GM18508 (cell line): Measurements from ENCODE around the gene AGAP9.
"Not testable (repeated sequence)": the region's sequence is repeated elsewhere in the genome, so short reads cannot be mapped to it uniquely, and the experiment has no call there.

Source experiments
- ATAC-seq: cut with Tn5 transposase; IDR thresholded peaks from one replicate; pipeline ENCODE4 v1.9.1; 2021; ENCODE audit warnings: moderate number of reproducible peaks; ENCODE audit not compliant: insufficient read depth, unreplicated experiment

Gene AGAP9

GRCh38 chr10:47458466-47459154 lies 64.8 kb downstream of the AGAP9 start:
- no peak for ATAC-seq

DNA sequence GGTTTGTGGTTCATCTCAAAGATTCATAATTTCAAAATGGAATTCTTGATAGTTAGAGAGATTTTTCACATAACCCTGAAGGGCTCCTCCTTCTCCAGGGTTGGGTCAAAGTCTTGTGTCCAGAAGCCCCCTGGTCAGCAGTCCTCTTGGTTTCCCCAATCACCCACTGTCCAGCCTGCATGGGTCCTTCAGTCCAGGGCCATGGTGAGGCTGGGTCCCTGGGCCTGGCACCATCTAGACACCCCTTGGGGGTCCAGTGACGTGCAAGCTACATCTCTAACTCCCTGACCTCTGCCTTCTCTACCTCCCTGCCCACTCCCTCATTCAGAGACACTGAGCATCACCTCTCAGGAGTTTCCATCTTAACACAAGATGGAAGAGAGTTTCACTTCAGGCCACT lies 65.6 kb downstream of the AGAP9 start:
- ATAC-seq: no peak

GRCh38 chr10:47457528-47457820 lies 66.0 kb downstream of the AGAP9 start:
- ATAC-seq: no peak

GRCh38 chr10:47456794-47457527 lies 66.5 kb downstream of the AGAP9 start:
- no peak for ATAC-seq

DNA sequence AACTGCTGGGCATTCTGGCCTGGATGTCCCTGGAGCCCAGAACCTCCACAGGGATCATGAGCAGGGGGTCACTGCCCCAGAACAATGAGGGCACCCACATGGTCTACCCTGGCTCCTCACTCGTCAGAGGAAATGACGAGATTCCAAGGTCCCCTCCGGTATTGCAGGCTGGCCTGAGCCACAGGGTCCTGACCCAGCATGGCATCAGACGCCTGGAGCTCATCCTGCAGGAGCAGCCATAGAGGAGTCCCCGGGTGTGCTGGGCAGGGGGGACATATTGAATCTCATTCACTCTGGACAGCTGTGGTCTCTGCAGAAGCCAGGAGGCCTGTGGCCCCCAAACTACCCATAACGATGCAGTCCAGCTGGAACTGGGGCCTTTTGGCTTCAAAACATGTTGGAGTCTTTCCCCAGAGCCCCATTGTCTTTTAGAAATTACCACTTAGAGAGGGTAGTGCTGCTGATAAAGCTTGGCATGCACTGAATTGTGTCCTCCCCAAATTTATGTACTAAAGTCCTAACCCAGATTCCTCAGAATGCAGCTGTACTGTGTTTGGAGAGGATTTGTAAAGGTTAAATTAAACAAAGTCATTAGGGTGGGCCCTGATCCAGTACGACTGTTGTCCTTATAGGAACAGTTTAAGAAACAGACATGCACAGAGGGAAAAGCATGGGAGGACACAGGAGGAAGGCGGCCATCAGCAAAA lies 67.2 kb downstream of the AGAP9 start:
- no peak for ATAC-seq

DNA sequence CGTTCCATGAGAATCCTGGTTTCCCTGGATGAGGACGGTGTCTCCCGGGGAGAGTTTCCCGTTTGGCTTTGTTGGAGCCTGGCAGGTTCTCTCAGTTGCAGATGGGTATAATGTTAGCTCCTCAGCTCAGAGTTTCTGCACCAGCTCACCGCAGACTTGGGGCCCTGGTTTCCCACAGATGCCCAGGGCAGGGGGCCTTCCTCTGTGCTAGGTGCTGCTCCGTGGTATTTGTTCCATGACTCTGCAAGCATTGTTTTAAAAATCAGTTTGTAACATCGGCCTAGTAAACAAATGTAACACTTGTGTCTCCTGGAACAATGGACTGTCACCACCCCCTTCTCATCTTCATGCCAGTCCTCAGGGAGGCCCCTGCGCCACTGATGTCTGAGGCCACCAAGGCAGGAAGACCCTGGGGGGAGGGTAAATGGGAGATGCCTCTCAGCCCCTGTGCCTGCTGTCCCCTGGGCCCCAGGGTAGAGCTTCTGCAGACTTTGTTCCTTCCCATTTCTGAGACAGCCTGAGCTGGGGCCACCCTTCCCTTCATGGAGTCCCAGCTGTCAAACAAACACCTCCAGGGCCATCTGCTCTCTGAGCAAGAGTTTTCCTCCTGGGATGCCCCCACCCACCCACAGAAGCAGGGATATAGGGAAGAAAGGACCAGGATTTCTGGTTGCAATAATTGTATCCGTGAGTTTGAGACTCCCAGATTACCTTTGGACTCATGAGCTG lies 67.9 kb downstream of the AGAP9 start:
- not testable (repeated sequence) for ATAC-seq

DNA sequence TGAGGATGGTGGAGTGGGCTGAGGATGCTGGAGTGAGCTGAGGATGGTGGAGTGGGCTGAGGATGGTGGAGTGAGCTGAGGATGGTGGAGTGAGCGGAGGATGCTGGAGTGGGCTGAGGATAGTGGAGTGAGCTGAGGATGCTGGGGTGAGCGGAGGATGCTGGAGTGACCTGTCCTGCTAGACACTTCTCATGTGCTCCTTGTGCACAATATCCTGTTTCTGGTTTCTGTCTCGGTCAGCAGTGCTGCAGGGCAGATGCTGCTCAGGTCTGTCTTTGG lies 68.7 kb downstream of the AGAP9 start:
- ATAC-seq: no peak

DNA sequence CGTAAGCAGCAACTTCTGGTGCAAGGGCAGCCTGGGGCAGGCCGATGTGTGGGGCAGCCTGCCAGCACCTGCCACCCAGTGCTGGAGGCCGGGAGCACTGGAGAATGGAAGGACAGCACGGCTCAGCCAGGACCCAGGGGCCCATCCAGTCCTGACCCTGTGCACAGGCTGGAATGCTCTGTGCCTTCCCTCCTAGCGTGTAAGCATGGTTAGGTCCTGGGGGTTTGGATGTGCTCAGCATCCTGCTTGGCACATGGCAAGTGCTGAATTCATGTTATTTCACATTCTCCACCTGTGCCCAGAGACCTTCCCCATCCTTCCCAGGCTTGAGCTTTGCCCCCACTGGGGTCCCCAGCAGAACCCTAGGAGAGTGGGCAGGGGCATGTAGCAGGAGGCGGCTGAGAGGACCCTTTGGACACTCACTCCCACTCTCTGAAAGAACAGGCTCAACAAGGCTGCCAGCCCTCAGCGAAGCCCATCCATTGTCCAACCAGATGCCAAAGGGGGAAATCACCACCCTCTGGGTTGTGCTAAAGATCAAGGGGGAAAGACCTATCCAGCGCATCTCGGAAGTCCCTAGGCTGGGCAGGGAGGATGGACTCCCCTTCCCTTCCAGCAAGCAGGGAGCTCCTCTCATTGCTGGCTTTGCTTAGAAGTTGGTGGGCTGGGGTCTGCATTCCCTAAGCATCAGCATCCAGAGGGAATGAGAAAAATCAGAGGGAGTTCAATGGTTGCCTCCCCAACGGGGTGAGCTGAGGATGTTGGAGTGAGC lies 69.2 kb downstream of the AGAP9 start:
- ATAC-seq: no peak

DNA sequence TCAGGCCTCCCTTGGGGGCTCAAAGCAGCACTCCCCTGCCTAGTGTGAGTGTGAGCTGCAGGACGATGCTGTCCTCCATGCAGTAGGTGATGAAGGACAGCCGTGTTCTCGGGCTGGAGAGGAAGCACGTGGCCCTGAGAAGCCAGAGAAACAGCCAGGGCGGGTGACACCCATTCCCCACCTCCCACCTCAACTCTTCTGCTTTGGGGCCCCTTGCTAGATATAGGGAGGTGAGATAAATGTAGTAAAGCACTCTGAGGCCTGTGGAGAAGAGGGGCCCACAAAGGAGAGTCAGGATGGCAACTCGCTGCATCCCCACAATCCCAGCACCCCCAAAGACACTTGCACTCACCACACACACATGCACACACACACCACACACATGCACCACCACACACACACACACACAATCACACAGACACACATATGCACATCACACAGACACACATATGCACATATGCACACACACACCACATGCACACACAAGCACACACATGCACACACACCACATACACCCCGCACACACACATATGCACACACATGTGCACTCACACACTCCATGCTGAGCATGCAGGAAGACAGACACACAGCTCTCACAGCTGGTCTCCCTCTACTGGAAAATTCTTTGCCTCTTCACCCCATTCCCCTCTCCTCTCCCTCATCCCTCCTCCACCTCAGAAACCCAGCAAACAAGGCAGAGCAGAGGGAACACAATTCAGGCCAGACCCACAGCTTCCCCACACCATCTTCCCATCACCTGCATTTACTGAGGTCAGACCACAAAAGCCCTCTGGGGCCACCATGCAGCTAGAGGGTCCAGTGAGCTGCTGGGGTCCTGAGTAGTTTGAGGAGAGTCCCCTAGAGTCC lies 70.1 kb downstream of the AGAP9 start:
- no peak for ATAC-seq

DNA sequence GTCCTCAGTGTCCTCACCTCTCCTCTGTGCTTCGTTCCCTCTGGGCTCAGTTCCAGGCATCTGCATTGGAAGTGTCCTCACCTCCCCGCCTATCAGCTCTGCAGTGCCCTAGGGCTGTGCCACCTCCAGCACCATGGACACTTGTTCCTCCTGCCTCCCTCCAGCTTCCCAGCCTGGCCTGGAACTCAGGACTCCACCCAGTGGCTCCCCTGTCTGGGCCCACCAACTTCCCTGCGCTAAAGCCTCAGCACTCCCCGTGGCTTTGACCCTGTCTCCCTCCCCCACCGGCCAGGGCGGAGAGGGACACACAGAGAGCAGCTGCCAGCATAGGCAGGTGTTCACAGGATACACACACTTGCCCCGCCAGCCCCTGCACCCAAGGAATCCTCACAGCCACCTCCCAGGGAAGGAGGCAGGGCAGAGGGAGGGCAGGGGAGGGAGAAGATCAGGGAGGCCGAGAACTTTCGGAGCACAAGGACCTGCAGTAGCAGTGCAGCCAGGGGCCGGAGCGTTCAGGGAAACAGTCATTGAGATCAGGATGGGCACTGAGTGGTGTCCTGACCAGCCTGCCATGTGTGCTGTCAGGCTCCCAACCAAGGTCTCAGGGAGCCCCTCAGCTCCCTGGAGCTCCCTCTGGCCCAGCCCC lies 70.8 kb downstream of the AGAP9 start:
- no peak for ATAC-seq

GRCh38 chr10:47451998-47452494 lies 71.4 kb downstream of the AGAP9 start:
- ATAC-seq: no peak
